ENCODE results near the gene GOLGA8J. TPM values are rescaled to one million over a fixed set of nuclear protein-coding genes. Genes with fewer than 3 reads are reported as not detected.

Gene GOLGA8J
- total and polyA plus RNA-seq, 2 of the 4 experiments (the other 2 are of a cell fraction): not detected

DNA sequence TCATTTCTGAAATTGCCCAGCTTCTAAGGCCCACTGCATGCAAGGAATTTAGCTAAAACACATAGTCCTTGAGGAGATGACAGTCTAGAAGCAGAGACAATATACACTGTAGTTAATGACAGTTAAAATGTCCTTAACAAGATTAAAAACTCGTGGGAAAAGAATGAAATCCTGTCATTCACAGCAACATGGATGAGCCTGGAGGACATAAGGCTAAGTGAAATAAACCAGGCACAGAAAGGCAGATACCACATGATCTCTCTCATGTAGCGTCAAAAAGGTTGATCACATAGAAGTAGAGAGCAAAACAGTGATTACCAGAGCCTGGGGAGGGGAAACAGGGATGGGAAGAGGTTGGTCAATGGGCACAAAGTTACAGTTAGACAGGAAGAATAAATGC, 36.3 kb upstream of the GOLGA8J start:
- no peak overlapping the region for H3K4ac ChIP-seq (ENCODE audit: low read depth, low read length)
- dilution Hi-C loops (cut with HindIII; ENCODE audit: low sequenced_read_pairs, unreplicated experiment): no loop called here
- H2BK15ac ChIP-seq (ENCODE audit: low read depth, low read length): no peak overlapping the region
- H4K5ac ChIP-seq (ENCODE audit: low read depth, low read length): no peak overlapping the region
- no peak overlapping the region for H3K4me2 ChIP-seq (ENCODE audit: low read depth, low read length)
- no peak overlapping the region for H2BK20ac ChIP-seq (ENCODE audit: low read depth, low read length)
- no peaks in the 10 kb centered on the region for H4K20me1 ChIP-seq (ENCODE audit: insufficient read depth, low read length)
- no peaks in the 10 kb centered on the region for H3K79me1 ChIP-seq (ENCODE audit: low read depth in 1 of 2, low read length in 2 of 2)
- ATAC-seq (ENCODE audit: low read depth): no peak
- H3K23ac ChIP-seq (ENCODE audit: low read depth, low read length): no peak overlapping the region
- ChIA-PET POLR2A (ENCODE audit: unreplicated experiment) (no interaction called here), CTCF (no interaction called here)
- H3K27ac ChIP-seq (ENCODE audit: insufficient read depth, low read length): no peak overlapping the region
- H4K8ac ChIP-seq (ENCODE audit: low read depth in 2 of 2, low read length in 2 of 2): no peak overlapping the region
- H2AK5ac ChIP-seq (ENCODE audit: low read depth, low read length): no peak overlapping the region
- no peak overlapping the region for H2AK9ac ChIP-seq (replicated peaks; ENCODE audit: low read depth, low read length, poor library complexity)
- intact Hi-C loops (cut with micrococcal nuclease): no loop called here
- H3K9me1 ChIP-seq (ENCODE audit: insufficient read depth, low read length): no peaks in the 10 kb centered on the region
- no CpG with 5 or more reads among the region's 2 CpGs for WGBS, 2 experiments (ENCODE audit: extremely low coverage in 2 of 2, insufficient read length in 1 of 2)
- H3K14ac ChIP-seq (replicated peaks; ENCODE audit: low read depth, low read length): no peak overlapping the region
- H3K9me3 ChIP-seq (ENCODE audit: control insufficient read depth, insufficient read depth, low read length): no peaks in the 10 kb centered on the region
- H2AFZ ChIP-seq (replicated peaks; ENCODE audit: low read length, poor library complexity): no peak overlapping the region
- H3K27me3 ChIP-seq (ENCODE audit: control insufficient read depth, insufficient read depth, low read length): peaks cover 9% of the 10 kb centered on the region
- no peak overlapping the region for H3K56ac ChIP-seq (ENCODE audit: extremely low read depth, insufficient read depth, low read length)
- BruUV-seq (replicated peaks): no TSS peak
- no peak overlapping the region for H2BK120ac ChIP-seq (ENCODE audit: low read depth, low read length)
- H3K36me3 ChIP-seq (ENCODE audit: control insufficient read depth, insufficient read depth, low read length): no peaks in the 10 kb centered on the region
- no peak for DNase-seq
- in situ Hi-C loops (cut with MboI; ENCODE audit: low sequenced_read_pairs): no loop called here
- no peak overlapping the region for H3K4me3 ChIP-seq (ENCODE audit: insufficient read depth, low read depth, low read length)
- no peak overlapping the region for H4K91ac ChIP-seq (ENCODE audit: insufficient read depth, low read depth, low read length)
- H3K4me1 ChIP-seq (ENCODE audit: control insufficient read depth, insufficient read depth, low read length): no peaks in the 10 kb centered on the region
- no peak overlapping the region for H3K18ac ChIP-seq (ENCODE audit: low read depth, low read length)
- H3K9ac ChIP-seq (ENCODE audit: low read depth, low read length): no peak overlapping the region
- TF ChIP-seq RFX5 (IDR thresholded peaks at IDR 0.05; ENCODE audit: low read depth, low read length) (no peak), CEBPB (IDR thresholded peaks at IDR 0.05; ENCODE audit: low read depth, low read length) (no peak), BHLHE40 (IDR thresholded peaks at IDR 0.05; ENCODE audit: low read depth, low read length) (no peak), MXI1 (IDR thresholded peaks at IDR 0.05; ENCODE audit: borderline replicate concordance, low read depth, low read length) (no peak), RCOR1 (IDR thresholded peaks at IDR 0.05; ENCODE audit: insufficient replicate concordance, low read length) (no peak), RAD21 (IDR thresholded peaks at IDR 0.05; ENCODE audit: low read length) (no peak), FOS (IDR thresholded peaks at IDR 0.05; ENCODE audit: low read depth, low read length) (no peak), POLR2A (IDR thresholded peaks at IDR 0.05; ENCODE audit: low read depth, low read length) (no peak), SMC3 (IDR thresholded peaks at IDR 0.05; ENCODE audit: low read depth, low read length) (no peak), CHD1 (IDR thresholded peaks at IDR 0.05; ENCODE audit: low read depth, low read length) (no peak), NFE2L2 (IDR thresholded peaks at IDR 0.05; ENCODE audit: low read depth, low read length) (no peak), MAFK (IDR thresholded peaks at IDR 0.05; ENCODE audit: low read depth, low read length) (no peak), MAZ (IDR thresholded peaks at IDR 0.05; ENCODE audit: borderline replicate concordance, low read depth, low read length) (no peak)
- TF ChIP-seq, protein P1, sequence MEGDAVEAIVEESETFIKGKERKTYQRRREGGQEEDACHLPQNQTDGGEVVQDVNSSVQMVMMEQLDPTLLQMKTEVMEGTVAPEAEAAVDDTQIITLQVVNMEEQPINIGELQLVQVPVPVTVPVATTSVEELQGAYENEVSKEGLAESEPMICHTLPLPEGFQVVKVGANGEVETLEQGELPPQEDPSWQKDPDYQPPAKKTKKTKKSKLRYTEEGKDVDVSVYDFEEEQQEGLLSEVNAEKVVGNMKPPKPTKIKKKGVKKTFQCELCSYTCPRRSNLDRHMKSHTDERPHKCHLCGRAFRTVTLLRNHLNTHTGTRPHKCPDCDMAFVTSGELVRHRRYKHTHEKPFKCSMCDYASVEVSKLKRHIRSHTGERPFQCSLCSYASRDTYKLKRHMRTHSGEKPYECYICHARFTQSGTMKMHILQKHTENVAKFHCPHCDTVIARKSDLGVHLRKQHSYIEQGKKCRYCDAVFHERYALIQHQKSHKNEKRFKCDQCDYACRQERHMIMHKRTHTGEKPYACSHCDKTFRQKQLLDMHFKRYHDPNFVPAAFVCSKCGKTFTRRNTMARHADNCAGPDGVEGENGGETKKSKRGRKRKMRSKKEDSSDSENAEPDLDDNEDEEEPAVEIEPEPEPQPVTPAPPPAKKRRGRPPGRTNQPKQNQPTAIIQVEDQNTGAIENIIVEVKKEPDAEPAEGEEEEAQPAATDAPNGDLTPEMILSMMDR (conservative IDR thresholded peaks at IDR 0.05; ENCODE audit: low read depth, low read length): no peak
- TF ChIP-seq, protein P2, sequence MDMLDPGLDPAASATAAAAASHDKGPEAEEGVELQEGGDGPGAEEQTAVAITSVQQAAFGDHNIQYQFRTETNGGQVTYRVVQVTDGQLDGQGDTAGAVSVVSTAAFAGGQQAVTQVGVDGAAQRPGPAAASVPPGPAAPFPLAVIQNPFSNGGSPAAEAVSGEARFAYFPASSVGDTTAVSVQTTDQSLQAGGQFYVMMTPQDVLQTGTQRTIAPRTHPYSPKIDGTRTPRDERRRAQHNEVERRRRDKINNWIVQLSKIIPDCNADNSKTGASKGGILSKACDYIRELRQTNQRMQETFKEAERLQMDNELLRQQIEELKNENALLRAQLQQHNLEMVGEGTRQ (IDR thresholded peaks at IDR 0.05; ENCODE audit: low read depth, low read length): no peak
- TF ChIP-seq, protein P3, sequence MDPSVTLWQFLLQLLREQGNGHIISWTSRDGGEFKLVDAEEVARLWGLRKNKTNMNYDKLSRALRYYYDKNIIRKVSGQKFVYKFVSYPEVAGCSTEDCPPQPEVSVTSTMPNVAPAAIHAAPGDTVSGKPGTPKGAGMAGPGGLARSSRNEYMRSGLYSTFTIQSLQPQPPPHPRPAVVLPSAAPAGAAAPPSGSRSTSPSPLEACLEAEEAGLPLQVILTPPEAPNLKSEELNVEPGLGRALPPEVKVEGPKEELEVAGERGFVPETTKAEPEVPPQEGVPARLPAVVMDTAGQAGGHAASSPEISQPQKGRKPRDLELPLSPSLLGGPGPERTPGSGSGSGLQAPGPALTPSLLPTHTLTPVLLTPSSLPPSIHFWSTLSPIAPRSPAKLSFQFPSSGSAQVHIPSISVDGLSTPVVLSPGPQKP (IDR thresholded peaks at IDR 0.05; ENCODE audit: borderline replicate concordance, low read depth, low read length): no peak
- H2BK5ac ChIP-seq (ENCODE audit: low read depth, low read length, poor library complexity, severe bottlenecking): no peak overlapping the region

All from IMR-90 (cell line).